GM10266 (cell line): ENCODE results near the gene ZNF574.

Source experiments
- DNase-seq: peaks from one replicate; pipeline ENCODE4 v3.0.0; 2012; ENCODE audit errors: extremely low spot score
- CTCF ChIP-seq: IDR thresholded peaks from 2 replicates; pipeline ENCODE4 v1.5.1; 2012; ENCODE audit warnings: mild to moderate bottlenecking, low read depth; ENCODE audit not compliant: control insufficient read depth, insufficient read depth; ENCODE audit errors: missing control alignments

Gene ZNF574

GRCh38 chr19:42083537-42083936 is 7.6 kb downstream of the ZNF574 start:
- no peak for TF ChIP-seq CTCF
- DNase-seq, result no peak

GRCh38 chr19:42086188-42086736 is 10.3 kb downstream of the ZNF574 start:
- no peak for DNase-seq
- TF ChIP-seq CTCF, result no peak

GRCh38 chr19:42086770-42087550 is 11.0 kb downstream of the ZNF574 start:
- TF ChIP-seq CTCF, result no peak
- DNase-seq, result no peak

GRCh38 chr19:42088471-42089190 is 12.7 kb downstream of the ZNF574 start:
- no peak for TF ChIP-seq CTCF

GRCh38 chr19:42089191-42089750 is 13.3 kb downstream of the ZNF574 start:
- no peak for DNase-seq
- no peak for TF ChIP-seq CTCF

More at GRCh38 chr19:42088471-42089190, 12.7 kb downstream of the ZNF574 start:
- DNase-seq, result no peak

- no peak for DNase-seq
- no peak for TF ChIP-seq CTCF
Observed at GRCh38 chr19:42089772-42090171, 13.8 kb downstream of the ZNF574 start.
